ENCODE results near the gene CCDC85C. TPM values are rescaled to one million over a fixed set of nuclear protein-coding genes. Genes with fewer than 3 reads are reported as not detected.

Gene CCDC85C
- polyA plus RNA-seq, 3 donors, result 3.8 to 14.8 (median 3.9) TPM

- no peak overlapping the region for H3K27ac ChIP-seq (ENCODE audit: low read depth, low read length)
- 50 to 68% (median 60%) methylated on average over 22 of the region's 22 CpGs for WGBS, 3 donors
Measured at GRCh38 chr14:99568567-99569560, 35.1 kb downstream of the CCDC85C start.

- WGBS, 3 donors, result 85 to 94% (median 89%) methylated on average over 20 of the region's 20 CpGs
- no peak overlapping the region for H3K27ac ChIP-seq (ENCODE audit: low read depth, low read length)
Measured at GRCh38 chr14:99566390-99567354, 37.3 kb downstream of the CCDC85C start.

- H3K27ac ChIP-seq (ENCODE audit: low read depth, low read length), result no peak overlapping the region
- WGBS, 3 donors, result 44 to 55% (median 53%) methylated on average over 7 of the region's 7 CpGs
Measured at GRCh38 chr14:99566009-99566389, 38.0 kb downstream of the CCDC85C start.

- no peak overlapping the region for H3K27ac ChIP-seq (ENCODE audit: low read depth, low read length)
- WGBS, 3 donors, result 84 to 94% (median 91%) methylated on average over 4 of the region's 4 CpGs
Measured at GRCh38 chr14:99565383-99565782, 38.6 kb downstream of the CCDC85C start.

GRCh38 chr14:99564926-99565259 lies 39.1 kb downstream of the CCDC85C start:
- no peak overlapping the region for H3K27ac ChIP-seq (ENCODE audit: low read depth, low read length)
- 55 to 60% (median 59%) methylated on average over 14 of the region's 14 CpGs for WGBS, 3 donors

- 32 to 54% (median 51%) methylated on average over 11 of the region's 11 CpGs for WGBS, 3 donors
- no peak overlapping the region for H3K27ac ChIP-seq (ENCODE audit: low read depth, low read length)
Measured at GRCh38 chr14:99564256-99564925, 39.6 kb downstream of the CCDC85C start.

- no peak overlapping the region for H3K27ac ChIP-seq (ENCODE audit: low read depth, low read length)
- 70 to 83% (median 78%) methylated on average over 6 of the region's 6 CpGs for WGBS, 3 donors
Measured at GRCh38 chr14:99563749-99564129, 40.3 kb downstream of the CCDC85C start.

GRCh38 chr14:99562856-99563748 lies 40.9 kb downstream of the CCDC85C start:
- H3K27ac ChIP-seq (ENCODE audit: low read depth, low read length), result no peak overlapping the region
- 31 to 53% (median 53%) methylated on average over 23 of the region's 23 CpGs for WGBS, 3 donors

- no peak overlapping the region for H3K27ac ChIP-seq (ENCODE audit: low read depth, low read length)
- 75 to 83% (median 83%) methylated on average over 10 of the region's 10 CpGs for WGBS, 3 donors
Measured at GRCh38 chr14:99561864-99562263, 42.1 kb downstream of the CCDC85C start.

- no peak overlapping the region for H3K27ac ChIP-seq (ENCODE audit: low read depth, low read length)
- 43 to 75% (median 72%) methylated on average over 15 of the region's 15 CpGs for WGBS, 3 donors
Measured at GRCh38 chr14:99560922-99561683, 42.9 kb downstream of the CCDC85C start.

- WGBS, 3 donors, result 90 to 95% (median 91%) methylated on average over 13 of the region's 13 CpGs
- H3K27ac ChIP-seq (ENCODE audit: low read depth, low read length), result no peak overlapping the region
Measured at GRCh38 chr14:99560403-99560802, 43.6 kb downstream of the CCDC85C start.

- H3K27ac ChIP-seq (ENCODE audit: low read depth, low read length), result no peak overlapping the region
- 64 to 85% (median 72%) methylated on average over 16 of the region's 16 CpGs for WGBS, 3 donors
Measured at GRCh38 chr14:99559286-99559990, 44.6 kb downstream of the CCDC85C start.

GRCh38 chr14:99556134-99556791 lies 47.7 kb downstream of the CCDC85C start:
- WGBS, 3 donors, result 78 to 95% (median 94%) methylated on average over 10 of the region's 10 CpGs
- H3K27ac ChIP-seq (ENCODE audit: low read depth, low read length), result no peak overlapping the region

- no peak overlapping the region for H3K27ac ChIP-seq (ENCODE audit: low read depth, low read length)
- WGBS, 3 donors, result 25 to 79% (median 72%) methylated on average over 9 of the region's 9 CpGs
Measured at GRCh38 chr14:99554757-99555531, 49.1 kb downstream of the CCDC85C start.

- 30 to 80% (median 80%) methylated on average over 12 of the region's 12 CpGs for WGBS, 3 donors
- H3K27ac ChIP-seq (ENCODE audit: low read depth, low read length), result no peak overlapping the region
Measured at GRCh38 chr14:99554184-99554583, 49.8 kb downstream of the CCDC85C start.
